Calu3 (cell line): ENCODE measurements around the gene GPD1. TPM values are rescaled to one million over a fixed set of nuclear protein-coding genes. Genes with fewer than 3 reads are reported as not detected.

Experiments used
- BruUV-seq: library from RNA; stranded (reverse); fragments of 400-500 nt; replicated peaks from 2 replicates; lab custom pipeline; 2021; lab: Mats Ljungman, UMichigan
- CTCF ChIA-PET: fragments of 300-600 bp; sonication (Branson Sonifier 250); formaldehyde crosslinking; loops from one replicate; lab custom pipeline; 2022; ENCODE audit warnings: antibody characterized with exemption; lab: Charles Lee
- DNase-seq: peaks from one replicate; pipeline ENCODE4 v3.0.0; 2022
- H3K27ac Mint-ChIP-seq: one replicate; pipeline ENCODE4 v1.8.0; 2022; ENCODE audit warnings: mixed read lengths; ENCODE audit not compliant: unreplicated experiment
- H3K27me3 Mint-ChIP-seq: one replicate; pipeline ENCODE4 v1.8.0; 2022; ENCODE audit warnings: mixed read lengths; ENCODE audit not compliant: unreplicated experiment
- H3K36me3 Mint-ChIP-seq: one replicate; pipeline ENCODE4 v1.8.0; 2022; ENCODE audit warnings: mild to moderate bottlenecking, moderate library complexity, mixed read lengths; ENCODE audit not compliant: insufficient read depth, unreplicated experiment
- H3K4me1 Mint-ChIP-seq: one replicate; pipeline ENCODE4 v1.8.0; 2022; ENCODE audit warnings: mild to moderate bottlenecking, low read depth, mixed read lengths; ENCODE audit not compliant: unreplicated experiment
- H3K4me3 Mint-ChIP-seq: one replicate; pipeline ENCODE4 v1.8.0; 2022; ENCODE audit warnings: mild to moderate bottlenecking, low read depth, moderate library complexity, mixed read lengths; ENCODE audit not compliant: unreplicated experiment
- H3K9me3 Mint-ChIP-seq: one replicate; pipeline ENCODE4 v1.8.0; 2022; ENCODE audit warnings: low read depth, mixed read lengths; ENCODE audit not compliant: unreplicated experiment
- intact Hi-C: fragments of 100-400 bp; cut with micrococcal nuclease; formaldehyde crosslinking; loops from one replicate; pipeline ENCODE4 v1.10.0; 2022; ENCODE audit not compliant: unreplicated experiment
- total RNA-seq: library from RNA; stranded (reverse); gene quantifications from 2 replicates; pipeline ENCODE4 v1.2.3, GENCODE V29; 2022
- TF ChIP-seq, protein P1 (sequence below): fragments of 200-600 bp; IDR thresholded peaks from one replicate; pipeline ENCODE4 v1.8.0; 2022; ENCODE audit warnings: antibody characterized with exemption; ENCODE audit not compliant: unreplicated experiment

GPD1 gene
- total RNA-seq, 1 experiment from 2014 or later: 0.21 TPM

DNA sequence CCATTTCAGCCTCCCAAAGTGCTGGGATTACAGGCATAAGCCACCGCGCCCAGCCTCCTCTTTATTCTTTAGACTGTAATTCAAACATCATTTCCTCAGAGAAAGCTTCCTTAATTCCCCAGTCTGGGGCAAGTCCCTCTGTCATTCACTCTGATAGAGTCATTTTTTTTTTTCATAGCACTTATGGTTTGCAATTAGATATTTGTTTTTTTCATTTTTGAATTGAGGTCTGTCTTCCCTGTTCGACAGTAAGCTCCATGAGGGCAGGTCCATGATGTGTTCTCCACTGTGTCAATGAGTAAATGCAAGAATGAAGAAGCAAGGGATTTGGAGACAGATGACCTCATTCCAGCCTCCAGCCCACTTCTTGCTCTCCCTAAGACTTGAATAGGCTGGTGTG is 34.3 kb upstream of the GPD1 start:
- Mint-ChIP-seq H3K27me3 (no peaks in the 10 kb centered on the region), H3K4me3 (no peak overlapping the region), H3K36me3 (peaks cover 6% of the 10 kb centered on the region), H3K9me3 (no peaks in the 10 kb centered on the region), H3K4me1 (peaks cover 9% of the 10 kb centered on the region), H3K27ac (no peak overlapping the region)
- CTCF ChIA-PET: interaction anchor here (1.1 to 1.9 kb wide), 2 partner anchors 42 to 102 kb away, joined by 4 to 25 read pairs; partner anchors contain the start of gene COX14
- no TSS peak for BruUV-seq
- intact Hi-C loops: no loop called here
- TF ChIP-seq, protein P1, sequence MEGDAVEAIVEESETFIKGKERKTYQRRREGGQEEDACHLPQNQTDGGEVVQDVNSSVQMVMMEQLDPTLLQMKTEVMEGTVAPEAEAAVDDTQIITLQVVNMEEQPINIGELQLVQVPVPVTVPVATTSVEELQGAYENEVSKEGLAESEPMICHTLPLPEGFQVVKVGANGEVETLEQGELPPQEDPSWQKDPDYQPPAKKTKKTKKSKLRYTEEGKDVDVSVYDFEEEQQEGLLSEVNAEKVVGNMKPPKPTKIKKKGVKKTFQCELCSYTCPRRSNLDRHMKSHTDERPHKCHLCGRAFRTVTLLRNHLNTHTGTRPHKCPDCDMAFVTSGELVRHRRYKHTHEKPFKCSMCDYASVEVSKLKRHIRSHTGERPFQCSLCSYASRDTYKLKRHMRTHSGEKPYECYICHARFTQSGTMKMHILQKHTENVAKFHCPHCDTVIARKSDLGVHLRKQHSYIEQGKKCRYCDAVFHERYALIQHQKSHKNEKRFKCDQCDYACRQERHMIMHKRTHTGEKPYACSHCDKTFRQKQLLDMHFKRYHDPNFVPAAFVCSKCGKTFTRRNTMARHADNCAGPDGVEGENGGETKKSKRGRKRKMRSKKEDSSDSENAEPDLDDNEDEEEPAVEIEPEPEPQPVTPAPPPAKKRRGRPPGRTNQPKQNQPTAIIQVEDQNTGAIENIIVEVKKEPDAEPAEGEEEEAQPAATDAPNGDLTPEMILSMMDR: no peak
- no peak for DNase-seq

DNA sequence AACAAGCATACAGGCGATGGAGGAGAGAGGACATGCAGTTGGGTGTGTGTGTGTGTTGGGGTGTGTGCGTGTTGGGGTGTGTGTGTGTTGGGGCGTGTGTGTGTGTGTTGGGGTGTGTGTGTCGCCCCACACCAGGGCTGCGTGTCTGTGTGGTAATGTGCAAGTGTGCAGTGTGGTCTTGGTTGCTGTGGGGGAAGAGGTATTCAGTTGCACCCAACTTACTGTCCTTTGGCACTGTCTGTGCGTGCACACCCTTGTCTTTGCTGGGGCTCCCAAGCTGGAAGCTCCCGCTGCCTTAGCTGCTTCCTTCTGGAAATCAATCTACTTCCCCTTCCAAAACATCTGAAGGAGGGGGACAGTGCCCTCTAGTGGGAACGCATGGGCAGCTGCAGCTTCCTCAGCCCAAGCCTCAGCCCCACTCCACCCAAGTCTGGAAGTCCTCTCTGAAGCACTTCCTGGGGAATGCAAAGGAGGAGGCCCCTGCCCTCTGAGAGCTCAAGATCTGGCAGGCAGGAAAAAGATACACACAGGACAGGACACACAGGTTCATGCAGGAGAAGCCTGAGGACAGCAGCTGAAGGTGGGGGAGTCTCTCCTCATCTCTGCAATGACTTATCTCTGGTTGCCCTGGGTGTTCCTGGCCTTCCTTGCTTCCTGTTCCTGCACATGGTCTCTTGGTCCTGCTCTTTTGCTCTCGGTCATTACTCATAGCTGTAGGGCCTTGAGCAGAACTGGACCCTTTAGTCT is 33.3 kb upstream of the GPD1 start:
- peak; percentile 73 for DNase-seq
- no TSS peak for BruUV-seq
- CTCF ChIA-PET: interaction anchor here (0.6 to 1.9 kb wide), 16 partner anchors 14 to 293 kb away, joined by 3 to 25 read pairs (median 4); partner anchors contain the start of genes COX14, RACGAP1 and SMARCD1
- intact Hi-C loops: loop anchor here (2.0 to 10.0 kb wide), 3 partner anchors 104 to 244 kb away; no protein-coding TSS in a partner anchor
- H3K36me3 Mint-ChIP-seq: peaks cover 10% of the 10 kb centered on the region
- H3K27me3 Mint-ChIP-seq: no peaks in the 10 kb centered on the region
- H3K9me3 Mint-ChIP-seq: no peaks in the 10 kb centered on the region
- peaks cover 17% of the 10 kb centered on the region for H3K4me1 Mint-ChIP-seq
- H3K4me3 Mint-ChIP-seq: no peak overlapping the region
- H3K27ac Mint-ChIP-seq: no peak overlapping the region
- TF ChIP-seq, protein P1: peak; percentile 65

DNA sequence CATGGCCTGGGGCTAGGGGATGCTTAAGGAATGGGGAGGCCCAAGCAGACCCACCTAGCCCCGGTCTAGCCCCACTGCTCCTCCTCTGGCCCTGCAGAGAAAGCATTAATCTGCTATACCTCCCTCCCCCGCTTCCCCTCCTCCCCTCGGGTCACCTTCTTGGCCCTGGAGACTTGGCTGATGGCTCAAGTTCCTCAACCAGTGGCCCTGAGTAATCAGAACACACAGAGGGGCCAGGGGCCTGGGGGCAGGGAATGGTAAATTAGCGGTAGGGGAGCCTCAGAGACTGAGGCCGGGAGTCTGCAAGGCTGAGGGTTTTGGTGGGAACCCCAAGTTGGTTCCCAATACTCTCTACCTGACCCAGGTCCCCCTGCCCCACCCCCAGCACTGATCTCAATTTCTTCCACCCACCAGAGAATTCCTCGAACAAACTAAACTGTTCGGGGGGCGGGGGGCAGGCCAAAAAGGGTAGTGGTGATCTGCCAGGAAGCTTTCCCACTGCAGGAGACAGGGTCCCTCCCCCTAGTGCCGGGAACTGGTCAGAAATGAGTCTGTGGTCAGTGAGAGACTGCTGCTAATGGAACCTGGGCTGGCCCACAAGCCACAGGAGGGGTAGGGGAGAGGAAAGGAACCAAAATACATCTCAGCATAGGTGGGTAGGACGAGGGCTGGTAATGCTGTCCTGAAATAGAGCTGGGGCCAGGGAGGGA is 31.5 kb upstream of the GPD1 start:
- no peaks in the 10 kb centered on the region for H3K27me3 Mint-ChIP-seq
- no peak for DNase-seq
- no peaks in the 10 kb centered on the region for H3K9me3 Mint-ChIP-seq
- intact Hi-C loops: loop anchor here (5.0 to 10.0 kb wide), 2 partner anchors 205 to 242 kb away; no protein-coding TSS in a partner anchor
- H3K36me3 Mint-ChIP-seq: peaks cover 10% of the 10 kb centered on the region
- CTCF ChIA-PET: interaction anchor here (0.9 kb wide), 1 partner anchor 13 kb away, joined by 3 read pairs; the partner anchor contains the start of gene SMARCD1
- H3K4me1 Mint-ChIP-seq: peaks cover 17% of the 10 kb centered on the region
- no peak overlapping the region for H3K4me3 Mint-ChIP-seq
- H3K27ac Mint-ChIP-seq: no peak overlapping the region
- TF ChIP-seq, protein P1: no peak
- no TSS peak for BruUV-seq

DNA sequence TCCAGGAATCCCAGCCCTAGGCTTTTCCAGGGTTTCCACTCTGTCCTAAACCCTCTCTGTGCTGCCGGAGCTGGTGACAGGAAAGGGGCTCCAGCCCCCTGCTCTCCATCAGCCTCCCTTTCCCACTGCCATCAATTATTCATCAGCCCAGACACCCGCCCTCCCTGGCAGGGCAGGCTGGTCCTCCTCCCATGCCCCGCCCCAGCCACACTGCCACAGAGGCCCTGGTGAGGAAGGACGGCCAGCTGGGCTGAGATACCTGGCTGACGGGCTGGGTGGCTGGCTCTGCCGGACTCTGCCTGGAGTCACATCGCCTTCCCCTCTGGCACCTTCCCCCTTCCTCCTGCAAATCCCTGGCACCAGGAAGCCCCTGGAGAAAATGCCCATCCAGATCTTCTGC is 30.6 kb upstream of the GPD1 start:
- Mint-ChIP-seq H3K4me3 (no peak overlapping the region), H3K27ac (no peak overlapping the region), H3K4me1 (peaks cover 17% of the 10 kb centered on the region), H3K36me3 (peaks cover 10% of the 10 kb centered on the region), H3K27me3 (no peaks in the 10 kb centered on the region), H3K9me3 (no peaks in the 10 kb centered on the region)
- TF ChIP-seq, protein P1: no peak
- no peak for DNase-seq
- intact Hi-C loops: loop anchor here (5.0 to 10.0 kb wide), 2 partner anchors 206 to 242 kb away; no protein-coding TSS in a partner anchor
- CTCF ChIA-PET: no interaction called here
- BruUV-seq: no TSS peak
